Vagina (tissue), 2 donors: ENCODE results near the gene PCBP4.

ENCODE experiments used
- POLR2A ChIP-seq, 2 donors: fragments of 450-650 bp; IDR thresholded peaks; one replicate each; pipeline ENCODE4 v1.6.1; 2017; ENCODE audit warnings: antibody characterized with exemption in 2 of 2, mild to moderate bottlenecking in 2 of 2, moderate library complexity in 2 of 2
- TF ChIP-seq, protein P1 (sequence below), 3 experiments: fragments of 450-650 bp in 2 of 3; fragments of 200-600 bp in 1 of 3; sonication (generic) in 1 of 3; IDR thresholded peaks; one replicate each; pipeline ENCODE4 v1.5.1; 2017 to 2019; ENCODE audit warnings: antibody characterized with exemption in 3 of 3, mild to moderate bottlenecking in 2 of 3, moderate library complexity in 2 of 3

GRCh38 chr3:51986010-51986947 lies 19.0 kb upstream of the PCBP4 start:
- TF ChIP-seq, protein P1, sequence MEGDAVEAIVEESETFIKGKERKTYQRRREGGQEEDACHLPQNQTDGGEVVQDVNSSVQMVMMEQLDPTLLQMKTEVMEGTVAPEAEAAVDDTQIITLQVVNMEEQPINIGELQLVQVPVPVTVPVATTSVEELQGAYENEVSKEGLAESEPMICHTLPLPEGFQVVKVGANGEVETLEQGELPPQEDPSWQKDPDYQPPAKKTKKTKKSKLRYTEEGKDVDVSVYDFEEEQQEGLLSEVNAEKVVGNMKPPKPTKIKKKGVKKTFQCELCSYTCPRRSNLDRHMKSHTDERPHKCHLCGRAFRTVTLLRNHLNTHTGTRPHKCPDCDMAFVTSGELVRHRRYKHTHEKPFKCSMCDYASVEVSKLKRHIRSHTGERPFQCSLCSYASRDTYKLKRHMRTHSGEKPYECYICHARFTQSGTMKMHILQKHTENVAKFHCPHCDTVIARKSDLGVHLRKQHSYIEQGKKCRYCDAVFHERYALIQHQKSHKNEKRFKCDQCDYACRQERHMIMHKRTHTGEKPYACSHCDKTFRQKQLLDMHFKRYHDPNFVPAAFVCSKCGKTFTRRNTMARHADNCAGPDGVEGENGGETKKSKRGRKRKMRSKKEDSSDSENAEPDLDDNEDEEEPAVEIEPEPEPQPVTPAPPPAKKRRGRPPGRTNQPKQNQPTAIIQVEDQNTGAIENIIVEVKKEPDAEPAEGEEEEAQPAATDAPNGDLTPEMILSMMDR (IDR thresholded peaks at IDR 0.05): no peak
- no peak for TF ChIP-seq POLR2A (IDR thresholded peaks at IDR 0.05)
